Activated naive CD4-positive, alpha-beta T cell treated with anti-CD3 and anti-CD28 coated beads, Interleukin-2, amount 10 ng/mL, durations not matched to agents 7 days and 5 days (primary cell): Measurements from ENCODE around the gene TUT4.
"Not testable (repeated sequence)": the region's sequence is repeated elsewhere in the genome, so short reads cannot be mapped to it uniquely, and the experiment has no call there.

ENCODE experiments used
- CTCF ChIA-PET: fragments of 350-600 bp; sonication (Branson Sonifier 250); formaldehyde crosslinking; loops from one replicate; lab custom pipeline; 2021; ENCODE audit warnings: antibody characterized with exemption; lab: Charles Lee
- DNase-seq: peaks from one replicate; pipeline ENCODE4 v3.0.0-alpha.2; 2020
- H3K27ac Mint-ChIP-seq: one replicate; pipeline ENCODE4 v1.8.0; 2021; ENCODE audit warnings: mild to moderate bottlenecking, moderate library complexity, mixed read lengths
- H3K27me3 Mint-ChIP-seq: one replicate; pipeline ENCODE4 v1.8.0; 2021; ENCODE audit warnings: mild to moderate bottlenecking, mixed read lengths
- H3K36me3 Mint-ChIP-seq: one replicate; pipeline ENCODE4 v1.8.0; 2021; ENCODE audit warnings: mixed read lengths
- H3K4me1 Mint-ChIP-seq: one replicate; pipeline ENCODE4 v1.8.0; 2021; ENCODE audit warnings: mixed read lengths
- H3K4me3 Mint-ChIP-seq: one replicate; pipeline ENCODE4 v1.8.0; 2021; ENCODE audit warnings: mild to moderate bottlenecking, moderate library complexity, mixed read lengths
- H3K9me3 Mint-ChIP-seq: one replicate; pipeline ENCODE4 v1.8.0; 2021; ENCODE audit warnings: mixed read lengths

The TUT4 gene

GRCh38 chr1:52588535-52588934, 35.6 kb upstream of the TUT4 start:
- H3K36me3 Mint-ChIP-seq = no peaks in the 10 kb centered on the region
- DNase-seq = no peak
- H3K4me1 Mint-ChIP-seq = no peaks in the 10 kb centered on the region
- no peak overlapping the region for H3K27ac Mint-ChIP-seq
- no peak overlapping the region for H3K4me3 Mint-ChIP-seq
- H3K9me3 Mint-ChIP-seq = no peaks in the 10 kb centered on the region
- H3K27me3 Mint-ChIP-seq = peaks cover 7% of the 10 kb centered on the region
- CTCF ChIA-PET = no interaction called here

GRCh38 chr1:52588027-52588426, 35.1 kb upstream of the TUT4 start:
- no peaks in the 10 kb centered on the region for H3K9me3 Mint-ChIP-seq
- CTCF ChIA-PET = no interaction called here
- no peaks in the 10 kb centered on the region for H3K36me3 Mint-ChIP-seq
- H3K4me3 Mint-ChIP-seq = no peak overlapping the region
- no peaks in the 10 kb centered on the region for H3K4me1 Mint-ChIP-seq
- H3K27me3 Mint-ChIP-seq = peaks cover 7% of the 10 kb centered on the region
- no peak for DNase-seq
- H3K27ac Mint-ChIP-seq = no peak overlapping the region

GRCh38 chr1:52585474-52585873, 32.6 kb upstream of the TUT4 start:
- CTCF ChIA-PET = no interaction called here
- Mint-ChIP-seq H3K36me3 (peaks cover 2% of the 10 kb centered on the region), H3K4me1 (no peaks in the 10 kb centered on the region), H3K9me3 (no peaks in the 10 kb centered on the region), H3K27ac (no peak overlapping the region), H3K4me3 (no peak overlapping the region), H3K27me3 (peaks cover 7% of the 10 kb centered on the region)
- no peak for DNase-seq

DNA sequence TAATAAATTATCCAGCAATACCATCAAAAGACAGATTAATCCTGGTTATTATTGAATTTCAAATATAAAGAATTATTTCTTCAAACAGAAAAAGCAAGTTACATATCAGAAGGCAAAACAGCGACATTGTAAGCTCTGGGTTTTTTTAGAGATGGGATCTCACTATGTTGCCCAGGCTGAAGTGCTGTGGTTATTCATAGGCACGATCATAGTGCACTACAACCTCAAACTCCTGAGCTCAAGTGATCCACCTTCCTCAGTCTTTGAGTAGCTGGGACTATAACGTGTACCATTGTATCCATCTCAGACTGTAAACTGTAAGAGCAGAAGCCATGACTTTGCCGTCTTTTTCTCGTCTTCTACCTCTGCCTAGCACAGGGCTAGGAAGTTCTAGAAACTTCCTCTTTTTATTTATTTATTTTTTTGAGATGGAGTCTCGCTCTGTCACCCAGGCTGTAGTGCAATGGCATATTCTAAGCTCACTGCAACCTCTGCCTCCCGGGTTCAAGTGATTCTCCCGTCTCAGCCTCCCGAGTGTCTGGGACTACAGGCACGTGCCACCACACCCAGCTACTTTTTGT, 29.3 kb upstream of the TUT4 start:
- Mint-ChIP-seq H3K27ac (no peak overlapping the region), H3K9me3 (peaks cover 2% of the 10 kb centered on the region), H3K4me1 (peaks cover 11% of the 10 kb centered on the region), H3K36me3 (peaks cover 2% of the 10 kb centered on the region), H3K27me3 (peaks cover 7% of the 10 kb centered on the region), H3K4me3 (no peak overlapping the region)
- no peak for DNase-seq
- CTCF ChIA-PET = no interaction called here

DNA sequence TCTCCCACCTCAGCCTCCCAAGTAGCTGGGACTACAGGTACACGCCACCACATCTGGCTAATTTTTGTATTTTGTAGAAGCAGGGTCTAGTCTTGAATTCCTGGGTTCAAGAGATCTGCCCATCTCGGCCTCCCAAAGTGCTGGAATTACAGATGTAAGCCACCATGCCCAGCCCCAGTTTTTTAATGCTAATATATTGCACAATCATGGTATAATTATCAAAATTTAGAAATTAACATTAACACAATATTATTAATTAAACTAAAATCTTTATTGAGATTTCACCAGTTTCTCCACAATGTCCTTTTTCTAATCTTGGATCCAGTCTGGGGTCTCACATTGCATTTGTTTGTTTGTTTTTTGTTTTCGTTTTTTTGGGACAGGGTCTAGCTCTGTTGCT, 27.4 kb upstream of the TUT4 start:
- H3K27ac Mint-ChIP-seq = no peak overlapping the region
- no peak for DNase-seq
- H3K36me3 Mint-ChIP-seq = peaks cover 2% of the 10 kb centered on the region
- CTCF ChIA-PET = no interaction called here
- peaks cover 2% of the 10 kb centered on the region for H3K9me3 Mint-ChIP-seq
- peaks cover 11% of the 10 kb centered on the region for H3K4me1 Mint-ChIP-seq
- H3K4me3 Mint-ChIP-seq = no peak overlapping the region
- peaks cover 7% of the 10 kb centered on the region for H3K27me3 Mint-ChIP-seq

DNA sequence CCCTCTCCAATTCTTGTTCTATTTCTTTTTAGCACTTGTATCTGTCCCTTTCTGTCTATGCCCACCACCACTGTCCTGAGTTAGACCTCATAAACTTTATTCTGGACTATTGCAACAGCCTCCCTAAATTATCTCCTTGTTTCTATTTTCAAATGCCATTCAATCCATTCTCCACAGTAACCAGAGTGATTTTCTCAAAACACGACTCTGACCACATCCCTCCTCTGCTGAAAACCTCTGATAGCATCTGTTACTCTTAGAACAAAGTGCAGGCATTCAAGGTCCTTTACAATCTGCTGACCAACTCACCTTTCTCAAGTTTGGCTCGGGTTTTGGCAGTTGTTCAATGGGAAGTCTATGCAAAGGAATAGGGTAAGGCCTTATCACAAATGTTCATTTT, 26.5 kb upstream of the TUT4 start:
- peaks cover 11% of the 10 kb centered on the region for H3K4me1 Mint-ChIP-seq
- peaks cover 2% of the 10 kb centered on the region for H3K36me3 Mint-ChIP-seq
- H3K27ac Mint-ChIP-seq = peak overlapping the region; percentile 46
- DNase-seq = no peak
- peaks cover 7% of the 10 kb centered on the region for H3K27me3 Mint-ChIP-seq
- H3K9me3 Mint-ChIP-seq = peaks cover 2% of the 10 kb centered on the region
- no peak overlapping the region for H3K4me3 Mint-ChIP-seq
- CTCF ChIA-PET = no interaction called here

- CTCF ChIA-PET = not testable (repeated sequence)
Measured at GRCh38 chr1:52578066-52578465, 25.2 kb upstream of the TUT4 start.

DNA sequence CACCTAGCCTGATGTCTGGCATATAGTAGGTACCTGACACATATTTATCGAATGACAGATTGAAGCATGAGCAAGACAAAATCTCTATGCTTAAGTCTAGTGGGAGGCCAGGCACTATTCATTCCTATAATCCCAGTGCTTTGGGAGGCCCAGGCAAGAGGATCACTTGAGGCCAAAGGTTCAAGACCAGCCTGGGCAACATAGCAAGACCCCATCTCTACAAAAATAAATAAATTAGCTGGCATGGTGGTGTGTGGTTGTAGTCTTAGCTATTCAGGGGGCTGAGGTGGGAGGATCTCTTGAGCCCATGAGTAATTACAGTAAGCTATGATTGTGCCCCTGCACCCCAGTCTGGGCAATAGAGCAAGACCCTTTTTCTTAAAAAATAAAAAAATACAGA, 23.2 kb upstream of the TUT4 start:
- H3K36me3 Mint-ChIP-seq = peaks cover 2% of the 10 kb centered on the region
- no peak overlapping the region for H3K27ac Mint-ChIP-seq
- peaks cover 7% of the 10 kb centered on the region for H3K27me3 Mint-ChIP-seq
- peaks cover 2% of the 10 kb centered on the region for H3K9me3 Mint-ChIP-seq
- CTCF ChIA-PET = no interaction called here
- DNase-seq = no peak
- no peak overlapping the region for H3K4me3 Mint-ChIP-seq
- peaks cover 14% of the 10 kb centered on the region for H3K4me1 Mint-ChIP-seq

More at GRCh38 chr1:52578066-52578465, 25.2 kb upstream of the TUT4 start:
- H3K27ac Mint-ChIP-seq, H3K4me3 Mint-ChIP-seq, H3K36me3 Mint-ChIP-seq, H3K27me3 Mint-ChIP-seq, DNase-seq, H3K9me3 Mint-ChIP-seq: not testable (repeated sequence)
- peaks cover 11% of the 10 kb centered on the region for H3K4me1 Mint-ChIP-seq

DNA sequence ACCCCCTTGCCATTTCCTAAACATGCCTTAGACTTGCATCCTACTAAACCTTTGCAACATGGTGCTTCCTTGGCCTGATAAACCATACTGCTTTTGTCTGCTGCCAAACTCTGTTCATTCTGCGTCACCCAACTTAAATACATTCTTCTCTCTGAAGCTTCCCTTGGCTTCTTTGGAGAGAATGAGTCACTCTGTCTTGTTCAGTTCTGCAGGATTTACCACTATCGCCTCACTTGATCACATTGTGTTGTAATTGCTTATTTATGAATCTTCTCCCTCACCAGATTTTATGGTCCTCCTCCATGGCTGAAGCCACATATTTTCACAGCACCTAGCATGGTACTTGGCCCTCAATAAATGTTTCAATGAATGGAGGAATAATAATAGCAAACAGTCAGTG, 21.7 kb upstream of the TUT4 start:
- Mint-ChIP-seq H3K4me1 (peaks cover 17% of the 10 kb centered on the region), H3K36me3 (no peaks in the 10 kb centered on the region), H3K27me3 (peaks cover 7% of the 10 kb centered on the region), H3K4me3 (no peak overlapping the region), H3K27ac (no peak overlapping the region), H3K9me3 (peaks cover 2% of the 10 kb centered on the region)
- no peak for DNase-seq
- CTCF ChIA-PET = interaction anchor here (0.6 kb wide), 1 partner anchor 13 kb away, joined by 3 read pairs; no protein-coding TSS in a partner anchor

DNA sequence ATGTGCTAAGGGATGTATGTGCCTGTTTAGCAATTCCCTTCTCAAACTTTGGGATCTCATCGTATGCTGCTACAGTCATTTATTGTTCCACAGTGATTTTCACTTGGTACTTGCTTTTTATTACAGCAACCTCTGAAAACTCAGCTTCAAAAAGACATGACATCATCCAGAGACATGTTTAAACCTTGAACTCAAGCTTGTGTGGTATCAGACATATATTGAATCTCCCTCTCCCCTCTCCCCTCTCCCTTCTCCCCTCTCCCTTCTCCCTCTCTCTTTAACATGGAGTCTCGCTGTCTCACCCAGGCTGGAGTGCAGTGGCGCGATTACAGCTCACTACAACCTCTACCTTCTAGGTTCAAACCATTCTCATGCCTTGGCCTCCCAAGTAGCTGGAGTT, 19.5 kb upstream of the TUT4 start:
- H3K4me1 Mint-ChIP-seq = peaks cover 19% of the 10 kb centered on the region
- H3K27ac Mint-ChIP-seq = no peak overlapping the region
- DNase-seq = no peak
- no peak overlapping the region for H3K4me3 Mint-ChIP-seq
- H3K36me3 Mint-ChIP-seq = no peaks in the 10 kb centered on the region
- H3K27me3 Mint-ChIP-seq = peaks cover 9% of the 10 kb centered on the region
- H3K9me3 Mint-ChIP-seq = no peaks in the 10 kb centered on the region
- CTCF ChIA-PET = no interaction called here

- Mint-ChIP-seq H3K27ac (no peak overlapping the region), H3K4me3 (no peak overlapping the region), H3K36me3 (no peaks in the 10 kb centered on the region), H3K27me3 (peaks cover 9% of the 10 kb centered on the region), H3K9me3 (no peaks in the 10 kb centered on the region), H3K4me1 (peaks cover 19% of the 10 kb centered on the region)
- CTCF ChIA-PET = no interaction called here
- DNase-seq = no peak
Measured at GRCh38 chr1:52571783-52572182, 18.9 kb upstream of the TUT4 start.

- Mint-ChIP-seq H3K4me1 (peaks cover 19% of the 10 kb centered on the region), H3K4me3 (no peak overlapping the region), H3K27me3 (peaks cover 10% of the 10 kb centered on the region), H3K9me3 (no peaks in the 10 kb centered on the region), H3K36me3 (no peaks in the 10 kb centered on the region), H3K27ac (no peak overlapping the region)
- CTCF ChIA-PET = no interaction called here
- no peak for DNase-seq
Measured at GRCh38 chr1:52569449-52570210, 16.7 kb upstream of the TUT4 start.

DNA sequence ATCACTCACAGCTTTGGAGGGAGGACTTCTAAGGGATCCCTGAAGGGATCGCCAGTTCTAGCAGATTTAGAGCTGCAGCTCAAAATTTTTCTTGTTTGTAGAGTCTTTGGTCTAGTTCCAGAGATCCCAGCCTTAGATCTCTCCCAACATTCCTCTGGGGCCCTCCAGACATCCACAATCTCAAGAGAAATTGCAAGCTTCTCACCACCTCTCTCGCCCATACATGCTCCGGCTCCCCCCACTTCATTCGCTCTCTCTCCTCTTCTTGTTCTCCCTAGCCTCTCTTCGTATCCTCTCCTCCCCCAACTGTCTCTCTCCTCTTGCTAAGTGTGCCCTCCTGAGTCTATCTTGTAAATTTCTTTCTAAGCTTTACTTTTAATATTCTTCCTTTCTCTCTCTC, 15.1 kb upstream of the TUT4 start:
- no peak overlapping the region for H3K4me3 Mint-ChIP-seq
- CTCF ChIA-PET = interaction anchor here (1.1 kb wide), 1 partner anchor 25 kb away, joined by 3 read pairs; no protein-coding TSS in a partner anchor
- no peak for DNase-seq
- H3K27ac Mint-ChIP-seq = no peak overlapping the region
- H3K9me3 Mint-ChIP-seq = no peaks in the 10 kb centered on the region
- peaks cover 19% of the 10 kb centered on the region for H3K4me1 Mint-ChIP-seq
- H3K36me3 Mint-ChIP-seq = no peaks in the 10 kb centered on the region
- H3K27me3 Mint-ChIP-seq = peaks cover 13% of the 10 kb centered on the region

DNA sequence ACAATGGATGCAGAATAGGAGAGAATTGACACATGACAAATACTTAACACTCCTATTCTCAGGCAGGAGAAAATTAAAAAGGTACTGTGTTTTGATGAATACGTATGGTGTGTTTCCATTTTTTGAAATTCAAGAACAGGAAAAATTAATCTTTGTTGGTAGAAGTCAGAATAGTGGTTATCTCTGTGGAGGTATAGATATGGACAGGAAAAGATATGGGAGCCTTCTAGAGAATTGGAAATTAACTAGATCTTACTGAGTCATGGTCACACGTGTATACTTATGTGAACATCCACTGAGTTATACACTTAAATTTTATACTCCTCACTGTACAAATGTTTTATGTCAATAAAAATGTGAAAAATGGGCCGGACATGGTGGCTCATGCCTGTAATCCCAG, 9.9 kb upstream of the TUT4 start:
- CTCF ChIA-PET = no interaction called here
- Mint-ChIP-seq H3K27ac (no peak overlapping the region), H3K27me3 (peaks cover 11% of the 10 kb centered on the region), H3K4me1 (peaks cover 3% of the 10 kb centered on the region), H3K36me3 (no peaks in the 10 kb centered on the region), H3K4me3 (no peak overlapping the region), H3K9me3 (no peaks in the 10 kb centered on the region)
- no peak for DNase-seq

GRCh38 chr1:52559875-52560274, 7.0 kb upstream of the TUT4 start:
- H3K4me3 Mint-ChIP-seq = no peak overlapping the region
- no peaks in the 10 kb centered on the region for H3K36me3 Mint-ChIP-seq
- H3K9me3 Mint-ChIP-seq = no peaks in the 10 kb centered on the region
- H3K4me1 Mint-ChIP-seq = peaks cover 7% of the 10 kb centered on the region
- H3K27me3 Mint-ChIP-seq = peaks cover 14% of the 10 kb centered on the region
- CTCF ChIA-PET = no interaction called here
- H3K27ac Mint-ChIP-seq = no peak overlapping the region
- DNase-seq = no peak
